ENCODE measurements around the gene LPCAT4. TPM values are rescaled to one million over a fixed set of nuclear protein-coding genes. Genes with fewer than 3 reads are reported as not detected.

LPCAT4 gene
- total and polyA plus RNA-seq, 10 donors = 18.6 to 53.7 (median 40.6) TPM

- WGBS, 5 donors = 15 to 38% (median 26%) methylated on average over 3 of the region's 3 CpGs
- no peaks in the 10 kb centered on the region for H3K27me3 ChIP-seq (replicated peaks in 1 of 7)
- H3K27ac ChIP-seq = peak overlapping the region; percentile 89 to 100 (median 98)
- peak overlapping the region; percentile 68 to 94 (median 83) for H3K4me3 ChIP-seq
- intact Hi-C loops (cut with DNase I; ENCODE audit: low total_unique reads) = no loop called here
- H3K9me3 ChIP-seq = no peaks in the 10 kb centered on the region
- TF ChIP-seq POLR2A (IDR thresholded peaks at IDR 0.05) = no peak
- TF ChIP-seq POLR2AphosphoS5 (IDR thresholded peaks at IDR 0.05) = no peak
- TF ChIP-seq, protein P1, sequence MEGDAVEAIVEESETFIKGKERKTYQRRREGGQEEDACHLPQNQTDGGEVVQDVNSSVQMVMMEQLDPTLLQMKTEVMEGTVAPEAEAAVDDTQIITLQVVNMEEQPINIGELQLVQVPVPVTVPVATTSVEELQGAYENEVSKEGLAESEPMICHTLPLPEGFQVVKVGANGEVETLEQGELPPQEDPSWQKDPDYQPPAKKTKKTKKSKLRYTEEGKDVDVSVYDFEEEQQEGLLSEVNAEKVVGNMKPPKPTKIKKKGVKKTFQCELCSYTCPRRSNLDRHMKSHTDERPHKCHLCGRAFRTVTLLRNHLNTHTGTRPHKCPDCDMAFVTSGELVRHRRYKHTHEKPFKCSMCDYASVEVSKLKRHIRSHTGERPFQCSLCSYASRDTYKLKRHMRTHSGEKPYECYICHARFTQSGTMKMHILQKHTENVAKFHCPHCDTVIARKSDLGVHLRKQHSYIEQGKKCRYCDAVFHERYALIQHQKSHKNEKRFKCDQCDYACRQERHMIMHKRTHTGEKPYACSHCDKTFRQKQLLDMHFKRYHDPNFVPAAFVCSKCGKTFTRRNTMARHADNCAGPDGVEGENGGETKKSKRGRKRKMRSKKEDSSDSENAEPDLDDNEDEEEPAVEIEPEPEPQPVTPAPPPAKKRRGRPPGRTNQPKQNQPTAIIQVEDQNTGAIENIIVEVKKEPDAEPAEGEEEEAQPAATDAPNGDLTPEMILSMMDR (IDR thresholded peaks at IDR 0.05 in 8 of 11, conservative IDR thresholded peaks at IDR 0.05 in 3 of 11) = no peak
- H3K4me1 ChIP-seq = peaks cover 6 to 94% (median 84%) of the 10 kb centered on the region in 6 donors
- DNase-seq = no peak
- peaks cover 0 to 26% (median 1%) of the 10 kb centered on the region in 6 donors for H3K36me3 ChIP-seq
Measured at GRCh38 chr15:34335176-34336032, 31.6 kb downstream of the LPCAT4 start.

DNA sequence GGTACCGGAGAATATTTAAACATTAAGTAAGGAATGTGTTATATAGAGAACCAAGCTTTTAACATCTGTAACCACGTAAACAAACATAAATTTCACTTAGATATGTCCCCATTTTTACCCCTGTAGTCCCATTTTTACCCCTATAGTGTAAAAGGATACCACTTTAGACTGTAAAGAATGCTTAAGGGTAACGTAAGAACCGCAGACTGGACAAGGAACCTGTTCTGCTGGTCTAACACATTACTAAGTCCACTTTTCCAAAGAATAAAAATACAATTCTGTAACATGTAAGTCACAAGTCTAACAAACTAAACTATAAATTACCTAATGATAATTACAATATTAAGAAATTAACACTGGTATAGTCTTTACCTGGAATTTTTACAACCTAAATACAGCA lies 32.3 kb downstream of the LPCAT4 start:
- Histone ChIP-seq H3K27me3 (replicated peaks in 1 of 7) (no peaks in the 10 kb centered on the region), H3K4me1 (peaks cover 6 to 94% (median 83%) of the 10 kb centered on the region in 6 donors), H3K36me3 (peaks cover 0 to 19% (median 0%) of the 10 kb centered on the region in 6 donors), H3K4me3 (peak overlapping the region in 7 of 8 donors; percentile 77 to 94 (median 84)), H3K9me3 (no peaks in the 10 kb centered on the region), H3K27ac (peak overlapping the region; percentile 58 to 100 (median 98))
- DNase-seq = no peak
- 24 to 45% (median 34%) methylated on average over 4 of the region's 4 CpGs for WGBS, 5 donors
- TF ChIP-seq, protein P1 (IDR thresholded peaks at IDR 0.05 in 8 of 11, conservative IDR thresholded peaks at IDR 0.05 in 3 of 11) = no peak
- TF ChIP-seq POLR2AphosphoS5 (IDR thresholded peaks at IDR 0.05) (no peak), POLR2A (IDR thresholded peaks at IDR 0.05) (no peak)
- intact Hi-C loops (cut with DNase I; ENCODE audit: low total_unique reads) = no loop called here

DNA sequence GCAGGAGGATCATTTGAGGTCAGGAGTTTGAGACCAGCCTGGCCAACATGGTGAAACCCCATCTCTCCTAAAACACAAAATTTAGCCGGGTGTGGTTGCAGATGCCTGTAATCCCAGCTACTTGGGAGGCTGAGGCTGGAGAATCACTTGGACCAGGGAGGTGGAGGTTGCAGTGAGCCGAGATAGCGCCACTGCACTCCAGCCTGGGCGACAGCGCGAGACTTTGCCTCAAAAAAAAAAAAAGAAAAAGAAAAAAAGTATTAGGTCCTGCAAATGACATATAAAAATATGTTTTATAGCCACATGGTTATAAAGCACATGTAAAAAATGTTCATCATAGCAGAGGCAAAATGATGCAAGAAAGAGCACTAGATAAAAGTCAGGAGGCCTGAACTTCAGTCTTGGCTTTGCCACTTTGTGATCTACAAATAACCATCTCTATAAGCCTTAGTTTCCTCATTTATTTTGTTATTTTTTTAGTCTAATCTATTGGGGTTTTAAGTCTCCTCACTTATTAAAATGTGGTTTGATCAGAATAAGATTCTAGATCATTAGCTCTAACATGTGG lies 34.4 kb downstream of the LPCAT4 start:
- TF ChIP-seq POLR2AphosphoS5 (IDR thresholded peaks at IDR 0.05) = no peak
- no peak for TF ChIP-seq POLR2A (IDR thresholded peaks at IDR 0.05)
- TF ChIP-seq, protein P1 (IDR thresholded peaks at IDR 0.05 in 8 of 11, conservative IDR thresholded peaks at IDR 0.05 in 3 of 11) = no peak
- DNase-seq = peak; percentile 37
- WGBS, 5 donors = 96 to 100% (median 98%) methylated on average over 6 of the region's 6 CpGs
- H3K27me3 ChIP-seq (replicated peaks in 1 of 7) = no peaks in the 10 kb centered on the region
- H3K4me1 ChIP-seq = peaks cover 6 to 96% (median 88%) of the 10 kb centered on the region in 6 donors
- no peaks in the 10 kb centered on the region for H3K9me3 ChIP-seq
- H3K36me3 ChIP-seq = peaks cover 0 to 8% (median 0%) of the 10 kb centered on the region in 6 donors
- H3K27ac ChIP-seq = peak overlapping the region in 7 of 8 donors; percentile 94 to 100 (median 98)
- no peak overlapping the region for H3K4me3 ChIP-seq
- intact Hi-C loops (cut with DNase I; ENCODE audit: low total_unique reads) = no loop called here

DNA sequence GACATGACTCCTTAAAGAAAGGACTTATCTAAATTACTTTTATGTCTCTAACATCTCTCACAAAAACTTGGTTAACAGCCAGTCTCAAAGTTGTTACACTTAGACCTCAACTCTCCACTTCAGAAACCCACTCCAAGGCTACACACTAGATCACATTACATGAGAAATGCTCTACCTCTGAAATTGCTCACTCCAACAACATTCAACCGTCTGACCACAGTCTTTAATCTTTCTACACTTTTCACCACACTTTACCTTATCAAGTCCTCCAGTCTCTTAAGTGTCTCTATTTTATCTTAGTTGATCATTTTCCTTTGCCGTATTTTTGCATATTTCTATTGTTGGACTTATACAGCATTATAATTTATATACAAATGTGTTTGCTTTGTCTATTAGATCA lies 35.2 kb downstream of the LPCAT4 start:
- TF ChIP-seq POLR2AphosphoS5 (IDR thresholded peaks at IDR 0.05) (no peak), POLR2A (IDR thresholded peaks at IDR 0.05) (no peak)
- TF ChIP-seq, protein P1 (IDR thresholded peaks at IDR 0.05 in 8 of 11, conservative IDR thresholded peaks at IDR 0.05 in 3 of 11) = no peak

More for the DNA sequence above, 35.2 kb downstream of the LPCAT4 start:
- Histone ChIP-seq H3K36me3 (peaks cover 0 to 8% (median 0%) of the 10 kb centered on the region in 6 donors), H3K4me1 (peaks cover 6 to 100% (median 89%) of the 10 kb centered on the region in 6 donors), H3K9me3 (no peaks in the 10 kb centered on the region), H3K4me3 (no peak overlapping the region), H3K27ac (peak overlapping the region in 7 of 8 donors; percentile 3 to 100 (median 96)), H3K27me3 (replicated peaks in 1 of 7) (no peaks in the 10 kb centered on the region)
- no peak for DNase-seq
- 36 to 59% (median 51%) methylated on average over 2 of the region's 2 CpGs for WGBS, 5 donors
- intact Hi-C loops (cut with DNase I; ENCODE audit: low total_unique reads) = no loop called here
